Testis (tissue), 2 donors: ENCODE data around the gene ALOXE3.

ENCODE experiments used
- POLR2A ChIP-seq: fragments of 450-650 bp; IDR thresholded peaks from one replicate; pipeline ENCODE4 v1.6.1; 2017; ENCODE audit warnings: antibody characterized with exemption, mild to moderate bottlenecking, moderate library complexity
- TF ChIP-seq, protein P1 (sequence below), 3 experiments: fragments of 450-650 bp in 2 of 3; fragments of 200-600 bp in 1 of 3; sonication (generic) in 1 of 3; IDR thresholded peaks; one replicate each; pipeline ENCODE4 v1.5.1; 2016 to 2019; ENCODE audit warnings: antibody characterized with exemption in 3 of 3, mild to moderate bottlenecking in 2 of 3, moderate library complexity in 1 of 3

DNA sequence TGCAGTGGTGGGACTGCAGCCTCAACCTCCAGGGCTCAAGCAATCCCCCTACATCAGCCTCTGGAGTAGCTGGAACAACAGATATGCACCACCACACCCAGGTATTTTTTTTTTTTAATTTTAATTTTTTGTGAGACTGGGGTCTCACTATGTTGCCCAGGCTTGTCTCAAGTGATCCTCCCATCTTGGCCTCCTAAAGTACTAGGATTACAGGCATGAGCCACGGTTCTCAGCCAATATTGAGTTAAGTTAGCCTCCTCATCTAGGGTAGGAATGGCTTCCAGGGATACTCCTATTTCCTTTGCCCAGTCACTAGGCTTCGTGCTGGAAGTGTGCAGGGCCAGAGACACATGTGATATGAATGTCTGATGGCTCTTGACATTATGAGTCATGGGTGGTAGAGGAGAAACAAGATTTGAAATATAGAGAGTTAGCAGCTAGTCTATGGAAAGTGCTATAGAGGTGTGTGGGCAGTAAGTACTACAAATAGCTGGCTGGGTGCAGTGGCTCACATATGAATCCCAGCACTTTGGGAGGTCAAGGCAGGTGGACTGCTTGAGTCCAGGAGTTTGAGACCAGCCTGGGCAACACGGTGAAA, 13.6 kb upstream of the ALOXE3 start:
- TF ChIP-seq, protein P1, sequence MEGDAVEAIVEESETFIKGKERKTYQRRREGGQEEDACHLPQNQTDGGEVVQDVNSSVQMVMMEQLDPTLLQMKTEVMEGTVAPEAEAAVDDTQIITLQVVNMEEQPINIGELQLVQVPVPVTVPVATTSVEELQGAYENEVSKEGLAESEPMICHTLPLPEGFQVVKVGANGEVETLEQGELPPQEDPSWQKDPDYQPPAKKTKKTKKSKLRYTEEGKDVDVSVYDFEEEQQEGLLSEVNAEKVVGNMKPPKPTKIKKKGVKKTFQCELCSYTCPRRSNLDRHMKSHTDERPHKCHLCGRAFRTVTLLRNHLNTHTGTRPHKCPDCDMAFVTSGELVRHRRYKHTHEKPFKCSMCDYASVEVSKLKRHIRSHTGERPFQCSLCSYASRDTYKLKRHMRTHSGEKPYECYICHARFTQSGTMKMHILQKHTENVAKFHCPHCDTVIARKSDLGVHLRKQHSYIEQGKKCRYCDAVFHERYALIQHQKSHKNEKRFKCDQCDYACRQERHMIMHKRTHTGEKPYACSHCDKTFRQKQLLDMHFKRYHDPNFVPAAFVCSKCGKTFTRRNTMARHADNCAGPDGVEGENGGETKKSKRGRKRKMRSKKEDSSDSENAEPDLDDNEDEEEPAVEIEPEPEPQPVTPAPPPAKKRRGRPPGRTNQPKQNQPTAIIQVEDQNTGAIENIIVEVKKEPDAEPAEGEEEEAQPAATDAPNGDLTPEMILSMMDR (IDR thresholded peaks at IDR 0.05): no peak
- TF ChIP-seq POLR2A: no peak
